HCT116 (cell line): ENCODE measurements around the gene NUDT4B. TPM values are rescaled to one million over a fixed set of nuclear protein-coding genes. Genes with fewer than 3 reads are reported as not detected.
"Not testable (repeated sequence)": the region's sequence is repeated elsewhere in the genome, so short reads cannot be mapped to it uniquely, and the experiment has no call there.

Source experiments
- ATAC-seq: fragments of 200-7000 bp; cut with Tn5 transposase; 2 replicates; pipeline ENCODE4 v1.9.1; 2020; ENCODE audit warnings: mild to moderate bottlenecking, moderate library complexity
- BruUV-seq: library from RNA; stranded (reverse); fragments of 400-500 nt; replicated peaks from 2 replicates; lab custom pipeline; 2021; lab: Mats Ljungman, UMichigan
- CTCF ChIA-PET: fragments of 300-600 bp; sonication (Branson Sonifier 250); formaldehyde crosslinking; loops from one replicate; lab custom pipeline; 2021; ENCODE audit warnings: antibody characterized with exemption; lab: Charles Lee
- POLR2A ChIA-PET: fragments of 300-600, 350-600 bp; sonication (Branson Sonifier 250); formaldehyde crosslinking; loops from one replicate; lab custom pipeline; 2021; ENCODE audit warnings: antibody characterized with exemption; lab: Charles Lee
- RAD21 ChIA-PET, 2 experiments: fragments of 300-600 bp; sonication (Branson Sonifier 250); formaldehyde crosslinking; loops; one replicate each; lab custom pipeline; 2023; ENCODE audit warnings: low total read pairs in 2 of 2; ENCODE audit not compliant: uncharacterized antibody in 2 of 2, unreplicated experiment in 2 of 2, low non-redundant PET in 1 of 2; lab: Charles Lee
- DNase-seq: peaks from one replicate; pipeline ENCODE4 v3.0.0-alpha.2; 2010; ENCODE audit warnings: low read depth, low spot score
- H2AFZ ChIP-seq: fragments of 200-600 bp; shearing (Covaris generic), sonication (generic); 2 replicates; pipeline ENCODE4 v1.6.1; 2017; ENCODE audit warnings: low read depth, mixed run types, mixed read lengths, antibody characterized with exemption, low read length; ENCODE audit not compliant: poor library complexity, severe bottlenecking
- H3K27ac ChIP-seq: 2 replicates; pipeline ENCODE4 v1.5.1; 2012; ENCODE audit warnings: low read depth, low read length
- H3K27me3 ChIP-seq: fragments of 200-600 bp; sonication (generic); 2 replicates; pipeline ENCODE4 v1.6.1; 2016; ENCODE audit warnings: mixed run types, low read length, mixed read lengths; ENCODE audit not compliant: insufficient read depth
- H3K36me3 ChIP-seq, 2 experiments: fragments of 200-500 bp in 1 of 2; fragments of 200-600 bp in 1 of 2; sonication (Bioruptor generic) in 1 of 2; sonication (generic) in 1 of 2; 2 replicates each; pipeline versions ENCODE4 v1.5.1 to v1.6.1; 2014 to 2016; ENCODE audit warnings: low read length in 2 of 2, inconsistent platforms in 1 of 2, mixed read lengths in 1 of 2, mixed run types in 1 of 2; ENCODE audit not compliant: insufficient read depth in 2 of 2, control insufficient read depth in 1 of 2
- H3K4me1 ChIP-seq, 2 experiments: fragments of 200-600 bp in 1 of 2; sonication (generic) in 1 of 2; 2 replicates each; pipeline versions ENCODE4 v1.5.1 to v1.6.1; 2012 to 2017; ENCODE audit warnings: low read length in 2 of 2, inconsistent platforms in 1 of 2, mild to moderate bottlenecking in 1 of 2, mixed read lengths in 1 of 2, mixed run types in 1 of 2, moderate library complexity in 1 of 2; ENCODE audit not compliant: insufficient read depth in 2 of 2, control insufficient read depth in 1 of 2
- H3K4me2 ChIP-seq: fragments of 200-600 bp; sonication (generic); 2 replicates; pipeline ENCODE4 v1.6.1; 2017; ENCODE audit warnings: mixed run types, low read length, mixed read lengths
- H3K4me3 ChIP-seq, 2 experiments: fragments of 200-600 bp in 1 of 2; sonication (generic) in 1 of 2; replicated peaks in 1 of 2; 2 replicates each; pipeline ENCODE4 v1.5.1; 2011 to 2016; ENCODE audit warnings: low read length in 2 of 2, control low read depth in 1 of 2, low read depth in 1 of 2, mild to moderate bottlenecking in 1 of 2, mixed read lengths in 1 of 2, mixed run types in 1 of 2
- H3K79me2 ChIP-seq: fragments of 200-600 bp; sonication (generic); 2 replicates; pipeline ENCODE4 v1.6.1; 2017; ENCODE audit warnings: mild to moderate bottlenecking, mixed run types, low read length, moderate library complexity, mixed read lengths; ENCODE audit not compliant: insufficient read depth
- H3K9ac ChIP-seq: fragments of 200-600 bp; sonication (generic); 2 replicates; pipeline ENCODE4 v1.6.1; 2016; ENCODE audit warnings: low read length, mixed read lengths
- H3K9me2 ChIP-seq: fragments of 200-600 bp; sonication (generic), shearing (Covaris generic); 2 replicates; pipeline ENCODE4 v1.6.1; 2017; ENCODE audit warnings: mixed run types, mild to moderate bottlenecking, moderate library complexity; ENCODE audit not compliant: insufficient read depth
- H3K9me3 ChIP-seq, 2 experiments: fragments of 200-500 bp in 1 of 2; fragments of 200-600 bp in 1 of 2; sonication (Bioruptor generic) in 1 of 2; sonication (generic) in 1 of 2; 2 replicates each; pipeline ENCODE4 v1.6.1; 2014 to 2017; ENCODE audit warnings: low read length in 2 of 2, mixed read lengths in 2 of 2, inconsistent platforms in 1 of 2, low read depth in 1 of 2, mild to moderate bottlenecking in 1 of 2, mixed run types in 1 of 2, moderate library complexity in 1 of 2; ENCODE audit not compliant: control insufficient read depth in 1 of 2, insufficient read depth in 1 of 2
- H4K20me1 ChIP-seq: fragments of 200-600 bp; sonication (generic), shearing (Covaris generic); 2 replicates; pipeline ENCODE4 v1.6.1; 2017; ENCODE audit warnings: mixed run types, mild to moderate bottlenecking, moderate library complexity; ENCODE audit not compliant: insufficient read depth
- intact Hi-C: fragments of 100-400 bp; cut with micrococcal nuclease; formaldehyde crosslinking; loops from 2 replicates; pipeline ENCODE4 v1.10.0; 2022
- total RNA-seq: library from RNA; stranded (reverse); gene quantifications from one replicate; pipeline ENCODE4 v1.2.1, GENCODE V29; 2021; ENCODE audit not compliant: unreplicated experiment

NUDT4B gene
- total RNA-seq, 1 experiment from 2014 or later, result 0.74 TPM

GRCh38 chr1:148756231-148756630, 7.7 kb downstream of the NUDT4B start:
- POLR2A ChIA-PET, result not testable (repeated sequence)

GRCh38 chr1:148757446-148757845, 8.9 kb downstream of the NUDT4B start:
- H3K27me3 ChIP-seq, RAD21 ChIA-PET, BruUV-seq, POLR2A ChIA-PET, CTCF ChIA-PET, H3K4me2 ChIP-seq, H3K4me3 ChIP-seq, ATAC-seq, H3K9me3 ChIP-seq, intact Hi-C loops, H3K27ac ChIP-seq, H3K79me2 ChIP-seq, H3K9ac ChIP-seq, H3K36me3 ChIP-seq, H3K4me1 ChIP-seq, H4K20me1 ChIP-seq, H2AFZ ChIP-seq, H3K9me2 ChIP-seq, DNase-seq: not testable (repeated sequence)

More at GRCh38 chr1:148756231-148756630, 7.7 kb downstream of the NUDT4B start:
- H3K9me2 ChIP-seq, RAD21 ChIA-PET, H3K36me3 ChIP-seq, H3K4me3 ChIP-seq, intact Hi-C loops, BruUV-seq, CTCF ChIA-PET, H3K4me2 ChIP-seq, H3K79me2 ChIP-seq, DNase-seq, H3K27me3 ChIP-seq, H3K9ac ChIP-seq, H3K27ac ChIP-seq, H3K4me1 ChIP-seq, H3K9me3 ChIP-seq, H2AFZ ChIP-seq, ATAC-seq, H4K20me1 ChIP-seq: not testable (repeated sequence)

- BruUV-seq, ATAC-seq, POLR2A ChIA-PET: not testable (repeated sequence)
These were observed 9.8 kb downstream of the NUDT4B start for GRCh38 chr1:148758412-148758811.

GRCh38 chr1:148758925-148759324, 10.4 kb downstream of the NUDT4B start:
- RAD21 ChIA-PET, H3K4me3 ChIP-seq, H3K36me3 ChIP-seq, H3K27ac ChIP-seq, CTCF ChIA-PET, H3K4me2 ChIP-seq, H3K9me3 ChIP-seq, DNase-seq, H4K20me1 ChIP-seq, H3K79me2 ChIP-seq, H3K4me1 ChIP-seq, intact Hi-C loops, H3K9ac ChIP-seq, POLR2A ChIA-PET, H3K27me3 ChIP-seq, BruUV-seq, H3K9me2 ChIP-seq, H2AFZ ChIP-seq: not testable (repeated sequence)
- ATAC-seq, result peak; percentile 80

More at GRCh38 chr1:148758412-148758811, 9.8 kb downstream of the NUDT4B start:
- H3K9me2 ChIP-seq, H2AFZ ChIP-seq, H3K27ac ChIP-seq, DNase-seq, H3K4me2 ChIP-seq, CTCF ChIA-PET, H3K9ac ChIP-seq, H3K4me1 ChIP-seq, H3K36me3 ChIP-seq, H3K9me3 ChIP-seq, H3K4me3 ChIP-seq, H3K79me2 ChIP-seq, intact Hi-C loops, RAD21 ChIA-PET, H3K27me3 ChIP-seq, H4K20me1 ChIP-seq: not testable (repeated sequence)
